WTC11 (cell line): ENCODE results near the gene DCAF11. TPM values are rescaled to one million over a fixed set of nuclear protein-coding genes. Genes with fewer than 3 reads are reported as not detected.
A peak's percentile ranks its signal among the peaks of the same experiment; 100 is the strongest.

ENCODE experiments used
- AFF4 ChIP-seq: sonication (generic); formaldehyde crosslinking; IDR thresholded peaks from 2 replicates; pipeline ENCODE4 v1.8.1; 2023; ENCODE audit warnings: mild to moderate bottlenecking, missing genetic modification reagents, borderline replicate concordance
- AR ChIP-seq: fragments of 250-450 bp; sonication (Bioruptor Pico); IDR thresholded peaks from 2 replicates; pipeline ENCODE4 v1.9.0; 2021; ENCODE audit warnings: mild to moderate bottlenecking
- CDX4 ChIP-seq: fragments of 250-450 bp; sonication (Bioruptor Pico); IDR thresholded peaks from 2 replicates; pipeline ENCODE4 v1.9.0; 2021; ENCODE audit warnings: moderate library complexity, mild to moderate bottlenecking, inconsistent platforms, borderline replicate concordance
- CREB1 ChIP-seq: sonication (generic); formaldehyde crosslinking; IDR thresholded peaks from 2 replicates; pipeline ENCODE4 v1.8.0; 2023; ENCODE audit warnings: mild to moderate bottlenecking, missing genetic modification reagents
- CREM ChIP-seq: sonication (generic); formaldehyde crosslinking; IDR thresholded peaks from 2 replicates; pipeline ENCODE4 v1.8.1; 2022; ENCODE audit warnings: mild to moderate bottlenecking, missing genetic modification reagents, moderate library complexity
- CTCF ChIP-seq: fragments of 200-600 bp; IDR thresholded peaks from 2 replicates; pipeline ENCODE4 v1.8.0; 2022; ENCODE audit warnings: antibody characterized with exemption
- E2F4 ChIP-seq: sonication (generic); formaldehyde crosslinking; IDR thresholded peaks from 2 replicates; pipeline ENCODE4 v1.8.1; 2022; ENCODE audit warnings: low read depth, mild to moderate bottlenecking, moderate library complexity, missing genetic modification reagents, borderline replicate concordance
- E2F5 ChIP-seq: sonication (generic); formaldehyde crosslinking; IDR thresholded peaks from 2 replicates; pipeline ENCODE4 v1.8.1; 2022; ENCODE audit warnings: mild to moderate bottlenecking, moderate library complexity, missing genetic modification reagents
- ELF4 ChIP-seq: sonication (generic); formaldehyde crosslinking; IDR thresholded peaks from 2 replicates; pipeline ENCODE4 v1.8.1; 2022; ENCODE audit warnings: low read depth, mild to moderate bottlenecking, moderate library complexity, missing genetic modification reagents
- ESRRA ChIP-seq: sonication (generic); formaldehyde crosslinking; IDR thresholded peaks from 2 replicates; pipeline ENCODE4 v1.8.1; 2022; ENCODE audit warnings: mild to moderate bottlenecking, missing genetic modification reagents, borderline replicate concordance
- FOXK1 ChIP-seq: sonication (generic); formaldehyde crosslinking; IDR thresholded peaks from 2 replicates; pipeline ENCODE4 v1.8.0; 2022; ENCODE audit warnings: mild to moderate bottlenecking, moderate library complexity, missing genetic modification reagents
- FOXP1 ChIP-seq: sonication (generic); formaldehyde crosslinking; IDR thresholded peaks from 2 replicates; pipeline ENCODE4 v1.8.0; 2022; ENCODE audit warnings: missing genetic modification reagents, mild to moderate bottlenecking, moderate library complexity, borderline replicate concordance
- GTF2I ChIP-seq: fragments of 250-450 bp; sonication (Bioruptor Pico); conservative IDR thresholded peaks from 2 replicates; pipeline ENCODE4 v1.4.0; 2021; ENCODE audit warnings: mild to moderate bottlenecking
- HMGA2 ChIP-seq: fragments of 250-450 bp; sonication (Bioruptor Pico); IDR thresholded peaks from 2 replicates; pipeline ENCODE4 v1.4.0; 2021; ENCODE audit warnings: mild to moderate bottlenecking, moderate library complexity
- NFYB ChIP-seq: sonication (generic); formaldehyde crosslinking; conservative IDR thresholded peaks from 2 replicates; pipeline ENCODE4 v1.8.0; 2022; ENCODE audit warnings: low read depth, missing genetic modification reagents
- NR1H2 ChIP-seq: sonication (generic); formaldehyde crosslinking; IDR thresholded peaks from 2 replicates; pipeline ENCODE4 v1.9.0; 2021; ENCODE audit warnings: mild to moderate bottlenecking, moderate library complexity, missing genetic modification reagents
- NR3C1 ChIP-seq: sonication (generic); formaldehyde crosslinking; conservative IDR thresholded peaks from 2 replicates; pipeline ENCODE4 v1.8.1; 2023; ENCODE audit warnings: low read depth, mild to moderate bottlenecking, missing genetic modification reagents
- PRDM15 ChIP-seq: sonication (generic); formaldehyde crosslinking; IDR thresholded peaks from 2 replicates; pipeline ENCODE4 v1.8.0; 2022; ENCODE audit warnings: missing genetic modification reagents
- RELA ChIP-seq: sonication (generic); formaldehyde crosslinking; IDR thresholded peaks from 2 replicates; pipeline ENCODE4 v1.8.1; 2022; ENCODE audit warnings: missing genetic modification reagents, mild to moderate bottlenecking, borderline replicate concordance
- TP53 ChIP-seq: sonication (generic); formaldehyde crosslinking; IDR thresholded peaks from 2 replicates; pipeline ENCODE4 v1.8.1; 2023; ENCODE audit warnings: mild to moderate bottlenecking, missing genetic modification reagents
- ZMAT4 ChIP-seq: fragments of 250-450 bp; sonication (Bioruptor Pico); IDR thresholded peaks from 2 replicates; pipeline ENCODE4 v1.9.0; 2021; ENCODE audit warnings: mild to moderate bottlenecking
- ZNF138 ChIP-seq: sonication (generic); formaldehyde crosslinking; conservative IDR thresholded peaks from 2 replicates; pipeline ENCODE4 v1.8.1; 2022; ENCODE audit warnings: mild to moderate bottlenecking, moderate library complexity, missing genetic modification reagents
- ZNF671 ChIP-seq: fragments of 250-450 bp; sonication (Bioruptor Pico); IDR thresholded peaks from 2 replicates; pipeline ENCODE4 v1.8.0; 2021; ENCODE audit warnings: mild to moderate bottlenecking
- total RNA-seq: library from RNA; stranded (reverse); gene quantifications from 3 replicates; pipeline ENCODE4 v1.2.3, GENCODE V29; 2021

Gene DCAF11
- total RNA-seq, 1 experiment from 2014 or later, result 73.6 TPM

- peak; percentile 66 for TF ChIP-seq FOXK1
- TF ChIP-seq GTF2I (CRISPR knock-in tag), result peak; percentile 76
- no peak for TF ChIP-seq AFF4 (CRISPR knock-in tag)
- TF ChIP-seq E2F5 (CRISPR knock-in tag), result peak; percentile 76; the same call in 1 of the 2 replicates
- no peak for TF ChIP-seq NR3C1 (CRISPR knock-in tag)
- no peak for TF ChIP-seq PRDM15 (CRISPR knock-in tag)
- TF ChIP-seq CREB1 (CRISPR knock-in tag), result no peak
- no peak for TF ChIP-seq CTCF
- TF ChIP-seq ZNF138 (CRISPR knock-in tag), result no peak
- TF ChIP-seq TP53, result no peak
- no peak for TF ChIP-seq NR1H2 (CRISPR knock-in tag)
- TF ChIP-seq CREM, result 0 out of 2 replicates have a peak, but pooled peaks have one; percentile 62
- TF ChIP-seq ESRRA (CRISPR knock-in tag), result no peak
- no peak for TF ChIP-seq HMGA2 (CRISPR knock-in tag)
- no peak for TF ChIP-seq FOXP1 (CRISPR knock-in tag)
- no peak for TF ChIP-seq RELA (CRISPR knock-in tag)
- TF ChIP-seq NFYB (CRISPR knock-in tag), result peak; percentile 76
- no peak for TF ChIP-seq ZNF671
- TF ChIP-seq CDX4 (CRISPR knock-in tag), result no peak
- no peak for TF ChIP-seq E2F4 (CRISPR knock-in tag)
- no peak for TF ChIP-seq ZMAT4 (CRISPR knock-in tag)
- no peak for TF ChIP-seq AR (CRISPR knock-in tag)
- no peak for TF ChIP-seq ELF4 (CRISPR knock-in tag)
Measured at GRCh38 chr14:24171422-24172260, 57.1 kb downstream of the DCAF11 start, which contains the start of gene REC8 (continued).
